H1 (cell line): ENCODE measurements around the gene PCBP1. TPM values are rescaled to one million over a fixed set of nuclear protein-coding genes. Genes with fewer than 3 reads are reported as not detected.
A peak's percentile ranks its signal among the peaks of the same experiment; 100 is the strongest.

Source experiments
- CTCF ChIA-PET: fragments of 300-600 bp; sonication (Branson Sonifier 250); formaldehyde crosslinking; loops from one replicate; lab custom pipeline; 2021; ENCODE audit not compliant: partially characterized antibody; lab: Charles Lee
- POLR2A ChIA-PET: fragments of 300-600 bp; sonication (Branson Sonifier 250); formaldehyde crosslinking; loops from one replicate; lab custom pipeline; 2021; ENCODE audit warnings: inconsistent platforms; ENCODE audit not compliant: partially characterized antibody; lab: Charles Lee
- DNase-seq, 2 experiments: peaks; one replicate each; pipeline versions ENCODE4 v3.0.0 to v3.0.0-alpha.2; 2010 to 2022; ENCODE audit warnings: low spot score in 2 of 2, low read depth in 1 of 2, mixed read lengths in 1 of 2
- FAIRE-seq: peaks from 2 replicates; lab custom pipeline; 2011; peaks lifted over from hg19 to GRCh38; lab: Jason Lieb, UNC
- H2AFZ ChIP-seq: 2 replicates; pipeline ENCODE4 v1.8.1; 2012; ENCODE audit warnings: low read length, inconsistent platforms
- H2AK5ac ChIP-seq: 2 replicates; pipeline ENCODE4 v1.6.1; 2013; ENCODE audit warnings: low read depth, low read length
- H2BK120ac ChIP-seq: replicated peaks from 2 replicates; pipeline ENCODE3; 2013; ENCODE audit warnings: low read depth, low read length, inconsistent platforms
- H2BK12ac ChIP-seq: 2 replicates; pipeline ENCODE4 v1.6.1; 2013; ENCODE audit warnings: low read depth, low read length
- H2BK15ac ChIP-seq: 2 replicates; pipeline ENCODE4 v1.6.1; 2013; ENCODE audit warnings: low read length
- H2BK20ac ChIP-seq: 2 replicates; pipeline ENCODE4 v1.6.1; 2013; ENCODE audit warnings: low read length
- H2BK5ac ChIP-seq: 2 replicates; pipeline ENCODE4 v1.6.1; 2013; ENCODE audit warnings: low read depth, low read length
- H3K14ac ChIP-seq: 2 replicates; pipeline ENCODE4 v1.6.1; 2013; ENCODE audit warnings: inconsistent platforms; ENCODE audit not compliant: insufficient read length
- H3K18ac ChIP-seq: 2 replicates; pipeline ENCODE4 v1.6.1; 2013; ENCODE audit warnings: low read length; ENCODE audit errors: extremely low read depth
- H3K23ac ChIP-seq: 2 replicates; pipeline ENCODE4 v1.6.1; 2013; ENCODE audit warnings: inconsistent platforms; ENCODE audit not compliant: insufficient read length
- H3K23me2 ChIP-seq: 2 replicates; pipeline ENCODE4 v1.6.1; 2013; ENCODE audit warnings: low read depth, low read length
- H3K27ac ChIP-seq: 2 replicates; pipeline ENCODE4 v1.6.1; 2011; ENCODE audit warnings: low read depth, low read length, inconsistent platforms
- H3K27me3 ChIP-seq, 4 experiments: replicated peaks in 1 of 4; 1 replicate in 1 of 4; 2 replicates in 3 of 4; pipeline versions ENCODE4 v1.6.1 to v1.8.1; 2011 to 2013; ENCODE audit warnings: low read length in 3 of 4, mild to moderate bottlenecking in 3 of 4, inconsistent platforms in 2 of 4, mixed read lengths in 2 of 4, moderate library complexity in 1 of 4; ENCODE audit not compliant: control insufficient read depth in 3 of 4, insufficient read depth in 3 of 4; ENCODE audit errors: extremely low read depth in 1 of 4
- H3K36me3 ChIP-seq, 4 experiments: 2 replicates each; pipeline versions ENCODE4 v1.6.1 to v1.8.1; 2011 to 2013; ENCODE audit warnings: mild to moderate bottlenecking in 4 of 4, low read length in 3 of 4, moderate library complexity in 2 of 4, control low read depth in 1 of 4, inconsistent platforms in 1 of 4; ENCODE audit not compliant: insufficient read depth in 4 of 4, control insufficient read depth in 2 of 4
- H3K4ac ChIP-seq: replicated peaks from 2 replicates; pipeline ENCODE3; 2013; ENCODE audit warnings: low read length, low read depth, mixed read lengths, inconsistent platforms; ENCODE audit not compliant: insufficient read length
- H3K4me1 ChIP-seq, 4 experiments: replicated peaks in 1 of 4; 1 replicate in 1 of 4; 2 replicates in 3 of 4; pipeline versions ENCODE4 v1.6.1 to v1.8.1; 2011 to 2013; ENCODE audit warnings: low read length in 3 of 4, inconsistent platforms in 2 of 4, mixed read lengths in 1 of 4; ENCODE audit not compliant: insufficient read depth in 4 of 4, control insufficient read depth in 3 of 4
- H3K4me2 ChIP-seq, 2 experiments: 2 replicates each; pipeline versions ENCODE4 v1.6.1 to v1.8.1; 2011 to 2013; ENCODE audit warnings: low read depth in 2 of 2, low read length in 2 of 2, control low read depth in 1 of 2, inconsistent platforms in 1 of 2, mild to moderate bottlenecking in 1 of 2; ENCODE audit not compliant: insufficient read depth in 1 of 2
- H3K4me3 ChIP-seq, 4 experiments: fragments of 200-600, 300-600 bp in 1 of 4; sonication (generic), shearing (Covaris generic), sonication (Bioruptor Twin) in 1 of 4; 2 replicates each; pipeline versions ENCODE4 v1.5.1 to v1.8.1; 2011 to 2016; ENCODE audit warnings: low read length in 4 of 4, low read depth in 3 of 4, control low read depth in 2 of 4, inconsistent platforms in 2 of 4, mild to moderate bottlenecking in 2 of 4, mixed read lengths in 1 of 4, moderate library complexity in 1 of 4; ENCODE audit not compliant: insufficient read depth in 2 of 4; ENCODE audit errors: extremely low read depth in 1 of 4
- H3K56ac ChIP-seq: replicated peaks from 2 replicates; pipeline ENCODE3; 2013; ENCODE audit warnings: low read depth, mild to moderate bottlenecking, mixed read lengths, low read length, inconsistent platforms; ENCODE audit not compliant: insufficient read length
- H3K79me1 ChIP-seq: 2 replicates; pipeline ENCODE4 v1.6.1; 2013; ENCODE audit warnings: low read depth, low read length, control low read depth
- H3K79me2 ChIP-seq, 2 experiments: 2 replicates each; pipeline versions ENCODE4 v1.6.1 to v1.8.1; 2012 to 2013; ENCODE audit warnings: low read length in 2 of 2, mild to moderate bottlenecking in 2 of 2, inconsistent platforms in 1 of 2; ENCODE audit not compliant: insufficient read depth in 2 of 2, control insufficient read depth in 1 of 2
- H3K9ac ChIP-seq, 4 experiments: replicated peaks in 1 of 4; 1 replicate in 1 of 4; 2 replicates in 3 of 4; pipeline versions ENCODE4 v1.6.1 to v1.8.1; 2011 to 2013; ENCODE audit warnings: low read depth in 3 of 4, low read length in 3 of 4, control low read depth in 2 of 4, mild to moderate bottlenecking in 2 of 4, moderate library complexity in 2 of 4, inconsistent platforms in 1 of 4; ENCODE audit errors: extremely low read depth in 1 of 4
- H3K9me3 ChIP-seq, 2 experiments: 2 replicates each; pipeline versions ENCODE4 v1.6.1 to v1.8.1; 2012 to 2013; ENCODE audit warnings: mild to moderate bottlenecking in 2 of 2, moderate library complexity in 2 of 2, control low read depth in 1 of 2, inconsistent platforms in 1 of 2, low read depth in 1 of 2, low read length in 1 of 2, mixed read lengths in 1 of 2; ENCODE audit not compliant: insufficient read depth in 2 of 2
- H4K20me1 ChIP-seq, 2 experiments: replicated peaks in 1 of 2; 2 replicates each; pipeline versions ENCODE3 to v1.8.1; 2011 to 2013; ENCODE audit warnings: inconsistent platforms in 2 of 2, low read length in 2 of 2, mild to moderate bottlenecking in 1 of 2; ENCODE audit not compliant: insufficient read depth in 2 of 2, control insufficient read depth in 1 of 2
- H4K5ac ChIP-seq: 2 replicates; pipeline ENCODE4 v1.6.1; 2013; ENCODE audit warnings: low read length, low read depth, mixed read lengths, inconsistent platforms; ENCODE audit not compliant: insufficient read length
- H4K8ac ChIP-seq: 2 replicates; pipeline ENCODE4 v1.8.0; 2013; ENCODE audit warnings: mild to moderate bottlenecking, moderate library complexity, low read length, inconsistent platforms; ENCODE audit not compliant: insufficient read depth; ENCODE audit errors: extremely low read depth
- H4K91ac ChIP-seq: replicated peaks from 2 replicates; pipeline ENCODE3; 2013; ENCODE audit warnings: low read length, mixed read lengths, inconsistent platforms; ENCODE audit not compliant: insufficient read length
- ATF2 ChIP-seq: IDR thresholded peaks from 2 replicates; pipeline ENCODE4 v1.6.1; 2012; ENCODE audit warnings: low read length, inconsistent platforms
- CEBPB ChIP-seq: IDR thresholded peaks from 2 replicates; pipeline ENCODE4 v1.6.1; 2012; ENCODE audit warnings: low read depth, low read length
- E2F6 ChIP-seq: IDR thresholded peaks from 2 replicates; pipeline ENCODE4 v1.6.1; 2012; ENCODE audit warnings: inconsistent platforms
- HDAC6 ChIP-seq: IDR thresholded peaks from one replicate; pipeline ENCODE4 v1.7.1; 2012; ENCODE audit warnings: low read depth, mild to moderate bottlenecking, inconsistent platforms, low read length, moderate library complexity
- PHF8 ChIP-seq: fragments of 200-600 bp; sonication (generic); conservative IDR thresholded peaks from 2 replicates; pipeline ENCODE4 v1.7.1; 2012; ENCODE audit warnings: low read depth, mild to moderate bottlenecking, inconsistent platforms, low read length, moderate library complexity
- POLR2AphosphoS5 ChIP-seq: IDR thresholded peaks from 2 replicates; pipeline ENCODE4 v1.6.1; 2011; ENCODE audit warnings: low read depth, low read length
- SIX5 ChIP-seq: IDR thresholded peaks from 2 replicates; pipeline ENCODE4 v1.6.1; 2011; ENCODE audit warnings: mild to moderate bottlenecking, low read depth, low read length
- TAF7 ChIP-seq: optimal IDR thresholded peaks from 2 replicates; pipeline ENCODE3; 2011; ENCODE audit warnings: low read depth, mild to moderate bottlenecking, inconsistent platforms, low read length, moderate library complexity, borderline replicate concordance
- TBP ChIP-seq: IDR thresholded peaks from 2 replicates; pipeline ENCODE4 v1.6.1; 2011; ENCODE audit warnings: low read depth, low read length, improper control_type of control experiment
- YY1 ChIP-seq: IDR thresholded peaks from 2 replicates; pipeline ENCODE4 v1.6.1; 2011; ENCODE audit warnings: low read depth, mild to moderate bottlenecking, low read length
- WGBS, 2 experiments: shearing (Covaris generic) in 1 of 2; methylation state at CpG; one replicate each; pipeline versions ENCODE4 v1.1.6 to v1.1.7; 2013 to 2015; ENCODE audit warnings: low lambda C conversion rate in 2 of 2, mixed read lengths in 2 of 2, inconsistent platforms in 1 of 2, low coverage in 1 of 2, missing lambda C conversion rate in 1 of 2; ENCODE audit not compliant: insufficient replicate concordance in 2 of 2, insufficient coverage in 1 of 2, insufficient read length in 1 of 2; ENCODE audit errors: extremely low coverage in 1 of 2, missing lambda C conversion rate in 1 of 2; 5-methylcytosine and 5-hydroxymethylcytosine counted together
- polyA plus RNA-seq, 7 experiments: library from polyadenylated mRNA; depleted of rRNA in 3 of 7; stranded (reverse) in 5 of 7; unstranded in 2 of 7; fragments of >200 nt in 5 of 7; fragments of 200-250 nt in 2 of 7; gene quantifications; 1 replicate in 5 of 7; 2 replicates in 1 of 7; 4 replicates in 1 of 7; pipeline versions ENCODE4 v1.2.1 to v1.2.3, GENCODE V29; 2011 to 2013; ENCODE audit warnings: missing spikeins in 2 of 7, mixed read lengths in 2 of 7
- total RNA-seq: library from RNA; stranded (reverse); fragmentation: NEBNext Ultra II Directional; extraction: Animal tissue kit (Norgen Biotek cat#: 25700); gene quantifications from 2 replicates; pipeline ENCODE4 v1.2.1, GENCODE V29; 2021

The PCBP1 gene
- total and polyA plus RNA-seq, 2 of the 8 experiments (the other 6 are each of a cell fraction or from before 2014, with no cell fraction given) = 279 to 493 TPM

GRCh38 chr2:70086278-70086837 lies 919 bp upstream of the PCBP1 start:
- 2% methylated on average over 36 of the region's 40 CpGs; no CpG with 5 or more reads in 1 of the 2 experiments for WGBS, 2 experiments
- Histone ChIP-seq H2AK5ac (peak overlapping the region; percentile 98), H3K56ac (peak overlapping the region; percentile 98), H2BK120ac (peak overlapping the region; percentile 69), H3K14ac (no peak overlapping the region), H3K27ac (peak overlapping the region; percentile 100), H3K23ac (no peak overlapping the region), H3K36me3 (peaks cover 6 to 45% (median 16%) of the 10 kb centered on the region in 4 experiments; a peak in 7 of 8 replicates), H4K5ac (peak overlapping the region; percentile 98), H3K27me3 (no peaks in the 10 kb centered on the region), H4K91ac (peak overlapping the region; percentile 99), H2BK5ac (peak overlapping the region; percentile 100), H3K4me1 (peaks cover 6 to 18% (median 15%) of the 10 kb centered on the region in 4 experiments; a peak in 5 of 7 replicates), H3K23me2 (peaks cover 8% of the 10 kb centered on the region), H3K9ac (peak overlapping the region; percentile 98 to 100 (median 99)), H2BK12ac (peak overlapping the region; percentile 99), H3K79me1 (no peaks in the 10 kb centered on the region), H2BK15ac (peak overlapping the region; percentile 36; the same call in 1 of the 2 replicates), H3K79me2 (peaks cover 7 to 33% of the 10 kb centered on the region in 2 experiments), H4K8ac (peak overlapping the region; percentile 100), H3K18ac (peak overlapping the region; percentile 100), H2AFZ (no peak overlapping the region), H4K20me1 (peaks cover 1 to 2% of the 10 kb centered on the region in 2 experiments), H3K4me3 (peak overlapping the region; percentile 71 to 99 (median 91)), H2BK20ac (no peak overlapping the region), H3K4ac (peak overlapping the region; percentile 79), H3K4me2 (peak overlapping the region; percentile 83 to 100), H3K9me3 (no peaks in the 10 kb centered on the region)
- FAIRE-seq = no peak
- POLR2A ChIA-PET = interaction anchor here (0.7 to 32.2 kb wide), 32 partner anchors 8 to 216 kb away, joined by 3 to 1553 read pairs (median 5); partner anchors contain the start of genes C2orf42, FAM136A, MXD1 and PCYOX1
- peak in 1 of 2 experiments; percentile 80 for DNase-seq
- CTCF ChIA-PET = interaction anchor here (0.6 to 7.4 kb wide), 12 partner anchors 11 to 173 kb away, joined by 3 to 85 read pairs (median 5); partner anchors contain the start of gene MXD1
- peak; percentile 98 for TF ChIP-seq YY1
- TF ChIP-seq PHF8 = peak; percentile 66
- peak; percentile 84 for TF ChIP-seq TAF7
- TF ChIP-seq CEBPB = peak; percentile 53
- TF ChIP-seq POLR2AphosphoS5 = peak; percentile 89
- TF ChIP-seq HDAC6 = no peak
- TF ChIP-seq SIX5 = no peak
- peak; percentile 68; the same call in 1 of the 2 replicates for TF ChIP-seq ATF2
- TF ChIP-seq E2F6 = peak; percentile 55; the same call in 1 of the 2 replicates
- peak; percentile 85 for TF ChIP-seq TBP
